IPS DF 4.7 (cell line): ENCODE measurements around the gene DQX1.
"Not testable (repeated sequence)": the region's sequence is repeated elsewhere in the genome, so short reads cannot be mapped to it uniquely, and the experiment has no call there.

Experiments
- DNase-seq: peaks from one replicate; pipeline ENCODE4 v3.0.0-alpha.2; 2013; ENCODE audit warnings: low spot score; ENCODE audit errors: extremely low read depth

DQX1 gene

GRCh38 chr2:74496997-74497776, 28.8 kb downstream of the DQX1 start:
- DNase-seq = no peak

DNA sequence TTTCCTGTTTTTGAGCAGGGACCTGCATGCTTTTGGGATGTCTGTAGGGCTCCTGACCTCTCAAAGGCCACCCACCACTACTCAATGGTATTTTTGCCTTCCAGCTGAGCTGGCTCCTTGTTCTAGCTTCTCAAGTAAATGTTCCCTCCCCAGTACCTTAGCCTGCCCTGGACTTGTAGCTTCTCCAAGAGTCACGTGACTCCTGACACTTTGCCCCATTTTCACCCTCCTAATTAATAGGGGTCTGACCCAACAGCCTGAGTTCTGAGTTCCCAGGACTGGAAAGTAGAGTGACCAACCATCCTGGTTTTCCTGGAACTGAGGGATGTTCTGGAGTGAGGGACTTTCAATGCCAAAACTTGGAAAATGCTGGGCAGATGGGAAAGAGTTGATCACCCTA, 30.6 kb downstream of the DQX1 start:
- no peak for DNase-seq

DNA sequence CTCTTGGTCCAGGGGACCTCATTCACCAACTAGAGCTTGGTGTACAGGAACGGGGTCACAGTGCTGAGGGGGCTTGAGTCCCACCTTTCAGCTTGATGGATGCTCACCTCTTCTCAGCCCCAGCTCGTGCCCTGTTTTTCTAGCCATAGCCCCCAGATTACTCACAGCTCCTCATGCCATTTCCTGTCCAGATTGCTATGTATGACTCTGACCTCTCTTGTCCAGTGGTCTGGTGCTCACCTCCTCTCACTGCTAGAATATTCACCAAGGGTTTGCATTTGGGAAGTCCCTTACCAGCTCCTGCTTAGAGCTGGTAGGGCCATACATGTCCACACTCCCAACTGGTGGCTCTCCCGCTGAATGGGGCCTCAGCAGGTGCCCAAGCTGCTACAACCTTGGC, 32.5 kb downstream of the DQX1 start:
- no peak for DNase-seq

DNA sequence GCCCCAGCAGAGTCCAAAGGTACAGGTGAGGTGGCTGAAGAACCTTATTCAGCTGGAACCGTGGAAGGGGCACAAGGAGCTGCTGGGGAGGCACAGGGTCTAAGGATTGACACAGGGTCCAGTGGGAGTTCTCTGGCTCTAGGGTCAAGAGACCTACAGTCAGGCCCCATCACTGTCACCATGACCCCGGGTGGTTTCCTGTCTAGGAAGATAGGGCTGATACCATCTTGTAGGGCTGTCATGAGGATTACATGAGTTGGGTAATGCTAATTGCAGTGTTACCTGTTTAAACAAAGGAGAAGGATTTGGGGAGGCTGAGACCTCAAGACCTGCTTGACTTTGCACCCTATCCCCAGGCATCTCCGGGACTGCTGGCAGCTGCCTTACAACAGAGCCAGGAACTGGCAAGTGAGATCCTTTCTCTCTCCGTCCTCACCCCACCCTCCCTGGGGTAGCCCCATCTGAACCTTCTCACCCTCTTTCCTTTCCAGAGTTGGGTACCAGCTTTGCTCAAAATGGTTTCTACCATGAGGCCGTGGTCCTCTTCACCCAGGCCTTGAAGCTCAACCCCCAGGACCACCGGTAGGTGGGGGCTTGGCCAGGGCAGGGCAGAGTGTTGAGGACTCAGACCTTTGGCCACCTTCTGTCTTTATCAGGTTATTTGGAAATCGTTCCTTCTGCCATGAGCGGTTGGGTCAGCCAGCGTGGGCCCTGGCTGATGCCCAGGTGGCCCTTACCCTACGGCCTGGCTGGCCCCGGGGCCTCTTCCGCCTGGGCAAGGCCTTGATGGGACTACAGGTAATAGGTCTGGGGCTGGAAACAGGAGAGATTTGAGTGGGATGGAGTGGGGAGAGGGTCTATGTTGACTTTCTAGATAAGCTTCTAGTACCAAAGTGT, 34.1 kb downstream of the DQX1 start:
- DNase-seq = no peak

- no peak for DNase-seq
These were observed 36.1 kb downstream of the DQX1 start for GRCh38 chr2:74489906-74490305.

DNA sequence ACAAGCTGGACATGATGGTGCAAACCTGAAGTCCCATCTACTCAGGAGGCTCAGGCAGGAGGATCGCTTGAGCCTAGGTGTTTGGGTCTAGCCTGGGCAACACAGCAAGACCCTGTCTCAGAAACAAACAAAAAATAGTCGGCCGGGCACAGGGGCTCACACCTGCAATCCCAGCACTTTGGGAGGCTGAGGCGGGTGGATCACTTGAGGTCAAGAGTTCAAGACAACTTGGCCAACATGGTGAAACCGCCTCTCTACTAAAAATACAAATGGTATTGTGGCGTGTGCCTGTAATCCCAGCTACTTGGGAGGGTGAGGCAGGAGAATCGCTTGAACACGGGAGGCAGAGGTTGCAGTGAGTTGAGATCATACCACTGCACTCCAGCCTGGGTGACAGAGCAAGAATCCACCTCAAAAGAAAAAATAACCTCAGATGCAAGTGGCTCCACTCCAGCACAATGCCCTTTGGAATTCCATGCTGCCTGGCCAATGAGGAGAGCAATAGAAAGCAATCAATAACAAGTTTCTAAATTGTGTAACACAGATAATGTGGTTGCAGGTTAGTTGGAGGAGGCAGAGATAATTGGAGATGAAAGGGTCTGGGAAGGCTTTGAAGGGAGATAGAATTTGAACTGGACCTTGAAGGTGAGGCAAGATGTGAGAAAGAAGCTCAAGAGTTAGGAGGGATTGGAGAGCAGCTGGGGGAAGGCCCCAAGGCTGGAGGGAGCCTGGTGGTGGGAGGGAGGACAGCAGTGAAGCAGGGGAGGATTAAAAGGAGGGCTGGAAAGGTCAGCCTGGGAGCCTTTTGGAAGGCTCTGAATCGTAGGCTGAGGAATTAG, 37.2 kb downstream of the DQX1 start:
- DNase-seq = no peak

DNA sequence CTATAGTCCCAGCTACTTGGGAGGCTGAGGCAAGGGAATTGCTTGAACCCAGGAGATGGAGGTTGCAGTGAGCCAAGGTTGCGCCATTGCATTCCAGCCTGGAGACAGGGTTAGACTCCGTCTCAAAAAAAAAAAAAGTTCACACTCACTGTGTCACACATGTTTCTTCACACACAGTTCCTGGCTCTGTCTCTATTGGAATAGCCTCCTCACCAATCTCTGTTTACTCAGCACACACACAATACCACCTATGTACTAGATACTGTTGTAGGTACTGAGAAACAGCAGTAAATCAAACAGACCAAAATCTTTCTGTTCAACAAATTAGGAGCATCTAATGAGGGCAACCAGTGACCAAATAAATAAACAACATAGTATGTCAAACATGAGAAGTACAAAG, 39.9 kb downstream of the DQX1 start:
- no peak for DNase-seq

- not testable (repeated sequence) for DNase-seq
These were observed 42.3 kb downstream of the DQX1 start for GRCh38 chr2:74483675-74484164.

DNA sequence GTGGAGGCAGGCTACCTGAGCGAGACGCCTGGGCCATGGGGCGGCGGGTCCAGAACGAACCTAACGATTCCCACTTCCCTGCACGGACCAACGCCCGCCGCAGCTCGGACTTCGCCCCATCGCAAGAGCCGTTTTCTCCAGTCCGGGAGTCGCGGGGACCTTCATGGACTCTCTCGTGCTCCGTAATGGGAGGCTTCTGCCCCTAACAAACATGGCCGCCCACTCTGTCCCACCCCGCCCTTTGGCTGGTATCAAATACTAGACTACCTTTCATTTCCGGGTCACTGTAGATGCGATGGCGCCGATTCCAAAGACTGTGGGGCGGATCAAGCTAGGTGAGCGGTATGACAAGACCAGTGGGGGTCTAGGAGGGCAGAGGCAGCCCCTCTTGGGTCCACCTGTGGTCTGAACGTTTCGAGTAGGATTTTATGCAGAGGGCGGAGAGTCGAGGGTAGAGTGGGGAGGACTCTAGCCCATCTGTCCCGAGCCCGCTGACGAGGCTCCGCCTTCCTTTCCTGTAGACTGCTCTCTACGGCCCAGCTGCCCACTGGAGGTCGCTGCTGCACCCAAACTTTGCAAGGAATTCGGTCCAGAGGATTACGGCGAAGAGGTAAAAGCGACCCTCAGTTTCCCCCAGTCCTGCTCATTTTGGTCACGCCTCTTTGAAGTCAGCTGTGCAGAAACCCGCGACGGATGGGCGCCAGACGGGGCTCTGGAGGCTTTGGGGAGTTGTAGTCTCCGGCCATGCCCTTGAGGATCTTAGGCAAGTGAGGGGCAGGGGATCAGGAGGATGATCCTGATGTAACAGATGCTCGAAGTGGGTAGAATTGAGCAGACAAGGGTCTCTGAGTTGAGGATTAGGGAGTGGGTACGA, 43.0 kb downstream of the DQX1 start, which contains the start of the genes CCDC142 and TTC31:
TSS of gene CCDC142 (minus strand) at position 198 of the 874 bp plus-strand sequence. CDS start at position 37, 161 bp downstream.
TSS of gene TTC31 (plus strand) at position 281 of the 874 bp plus-strand sequence. CDS start at position 296, 15 bp downstream.
- DNase-seq = no peak

DNA sequence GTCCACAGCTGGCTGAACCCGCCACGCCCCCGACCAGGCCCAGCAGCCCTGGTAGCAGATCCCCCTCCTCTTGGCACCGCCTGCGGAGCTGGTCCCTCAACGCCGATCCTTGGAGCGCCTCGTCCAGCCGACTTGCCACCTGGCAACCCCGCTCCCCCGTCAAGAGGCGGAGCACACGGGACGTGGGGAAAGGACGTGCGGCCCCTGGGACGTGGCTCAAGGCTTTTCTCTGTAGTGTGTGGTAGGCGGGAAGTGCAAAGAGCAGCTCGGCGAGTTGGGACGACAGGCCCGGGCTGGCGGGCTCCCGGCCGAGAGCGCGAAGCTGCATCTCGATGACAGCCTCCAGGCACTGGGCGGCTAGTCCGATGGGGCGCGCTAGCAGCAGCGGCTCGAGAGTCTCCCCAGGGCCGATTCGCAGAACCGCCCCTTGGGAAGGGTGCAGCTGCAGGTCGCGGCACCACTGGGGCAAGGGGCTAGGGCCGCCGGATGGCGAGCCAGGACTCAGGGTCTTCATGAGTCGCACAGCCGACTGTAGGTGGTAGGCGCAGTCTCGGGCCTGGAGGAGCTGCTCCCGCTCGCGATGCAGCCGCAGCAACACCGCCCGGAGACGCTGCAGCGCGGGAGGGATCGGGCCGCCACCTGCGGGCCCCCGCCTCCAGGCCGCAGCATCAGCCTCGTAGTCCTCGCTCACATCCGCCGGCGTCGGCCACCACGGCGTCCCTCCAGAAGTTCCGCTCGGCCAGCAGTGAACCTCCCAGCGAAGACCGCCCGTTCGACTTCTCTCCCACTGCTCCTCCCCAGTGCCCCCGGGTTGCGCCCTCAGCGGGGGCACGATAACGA, 43.9 kb downstream of the DQX1 start:
- no peak for DNase-seq

- DNase-seq = no peak
These were observed 44.6 kb downstream of the DQX1 start for GRCh38 chr2:74481431-74481830.

DNA sequence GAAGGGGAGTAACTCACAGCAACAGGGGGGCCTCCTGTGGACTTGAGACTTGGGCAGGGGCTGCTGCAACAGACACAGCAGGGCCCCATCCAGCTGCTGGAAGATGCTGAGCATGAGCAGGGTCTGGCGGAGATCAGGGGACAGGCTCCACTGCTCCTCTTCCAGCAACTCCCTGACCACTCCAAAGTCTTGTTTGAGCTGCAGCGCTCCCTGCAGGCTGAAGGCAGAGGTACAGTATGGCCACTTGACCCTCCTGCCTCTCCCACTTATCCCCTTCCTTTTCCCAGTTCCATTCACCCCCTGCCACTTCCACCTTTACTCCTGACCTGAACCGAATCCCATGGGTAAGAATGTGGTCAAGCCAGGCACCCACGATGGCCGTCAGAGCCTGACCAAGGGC, 51.1 kb downstream of the DQX1 start:
- DNase-seq = no peak

- no peak for DNase-seq
These were observed 51.5 kb downstream of the DQX1 start for GRCh38 chr2:74474481-74474880.

- DNase-seq = no peak
These were observed 53.1 kb downstream of the DQX1 start for GRCh38 chr2:74472945-74473258.

DNA sequence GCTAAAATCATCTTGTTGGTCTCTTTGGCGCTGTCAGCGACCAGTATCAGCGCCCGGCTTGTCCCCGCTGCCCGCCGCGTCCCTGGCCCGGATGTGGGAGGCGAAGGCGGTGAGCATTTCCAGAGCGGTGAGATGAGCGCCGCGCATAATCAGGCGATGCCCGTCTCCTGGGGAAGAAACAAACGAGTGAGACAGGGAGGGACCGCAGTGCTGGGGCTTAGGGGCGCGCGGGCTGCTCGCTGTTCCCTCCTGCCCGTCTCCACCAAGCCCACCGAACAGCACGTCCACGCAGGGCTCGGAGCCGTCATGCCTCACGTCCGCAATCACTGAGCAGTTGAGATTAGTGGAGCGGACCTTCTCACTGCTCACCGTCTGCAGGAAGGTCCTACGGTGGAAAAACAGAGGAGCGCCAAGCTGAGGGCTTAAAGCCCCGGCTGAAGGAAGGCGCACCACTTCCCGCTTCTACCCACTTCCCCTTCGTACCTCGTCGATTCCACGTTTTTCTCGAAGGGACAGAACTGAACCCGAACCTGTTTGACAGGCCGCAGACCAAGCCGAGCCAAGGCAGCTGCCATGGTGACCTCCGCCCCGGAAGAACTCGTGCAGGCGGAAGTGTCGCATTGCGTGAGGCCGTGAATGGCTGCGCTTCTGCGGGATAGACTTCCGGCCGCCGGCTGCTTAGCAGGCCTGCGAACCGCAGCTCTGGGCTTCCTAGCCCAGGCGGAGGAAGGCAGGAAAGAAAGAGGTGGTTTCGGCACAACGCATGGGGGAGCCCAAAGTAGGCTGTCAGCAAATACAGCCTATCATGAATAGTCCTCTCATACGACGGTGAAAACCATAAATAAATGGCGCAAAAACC, 53.7 kb downstream of the DQX1 start, which contains the start of gene MRPL53:
TSS of gene MRPL53 (minus strand) at position 595 of the 859 bp plus-strand sequence. CDS start at position 575, 20 bp downstream.
- DNase-seq = no peak

DNA sequence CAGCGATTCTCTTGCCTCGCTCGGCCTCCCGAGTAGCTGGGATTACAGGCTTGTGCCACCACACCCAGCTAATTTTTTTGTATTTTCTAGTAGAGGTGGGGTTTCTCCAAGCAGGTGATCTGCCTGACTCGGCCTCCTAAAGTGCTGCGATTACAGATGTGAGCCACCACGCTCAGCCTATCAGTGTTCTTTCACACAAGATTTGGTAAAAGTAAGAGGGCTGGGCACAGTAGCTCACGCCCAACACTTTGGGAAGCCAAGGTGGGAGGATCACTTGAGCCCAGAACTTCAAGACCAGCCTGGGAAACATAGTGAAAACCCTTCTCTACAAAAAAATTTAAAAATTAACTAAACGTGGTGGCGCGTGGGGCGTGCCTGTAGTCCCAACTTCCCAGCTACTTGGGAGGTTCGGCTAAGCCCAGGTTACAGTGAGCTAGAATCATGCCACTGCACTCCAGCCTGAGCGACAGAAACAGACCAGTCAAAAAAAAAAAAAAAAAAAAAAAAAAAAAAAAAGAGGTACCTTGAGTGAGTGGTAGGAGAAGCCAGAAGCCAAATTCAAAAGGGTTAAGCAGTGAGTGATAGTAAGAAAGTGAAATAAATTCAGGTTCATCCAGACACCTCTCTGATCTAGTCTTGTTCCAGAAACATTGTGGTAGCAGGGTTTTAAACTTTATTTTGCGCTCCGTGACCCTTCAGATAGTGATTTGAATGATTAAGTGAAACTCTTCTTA, 54.5 kb downstream of the DQX1 start:
- DNase-seq = no peak

- not testable (repeated sequence) for DNase-seq
These were observed 55.3 kb downstream of the DQX1 start for GRCh38 chr2:74470742-74471141.
